ENCODE data around the gene NPTN. TPM values are rescaled to one million over a fixed set of nuclear protein-coding genes. Genes with fewer than 3 reads are reported as not detected.
A peak's percentile ranks its signal among the peaks of the same experiment; 100 is the strongest.

NPTN gene
- total and polyA plus RNA-seq, 9 of the 15 experiments (the other 6 are each of a cell fraction or from before 2014, with no cell fraction given): 9.6 to 48.5 (median 21.7) TPM

GRCh38 chr15:73630921-73631362 is 2.2 kb downstream of the NPTN start (continued):
- no peak for TF ChIP-seq SAFB (IDR thresholded peaks at IDR 0.05; ENCODE audit: borderline replicate concordance, low read depth, low read length)
- no peak for TF ChIP-seq ELF2 (CRISPR knock-in tag; IDR thresholded peaks at IDR 0.05)
- TF ChIP-seq, protein P1, sequence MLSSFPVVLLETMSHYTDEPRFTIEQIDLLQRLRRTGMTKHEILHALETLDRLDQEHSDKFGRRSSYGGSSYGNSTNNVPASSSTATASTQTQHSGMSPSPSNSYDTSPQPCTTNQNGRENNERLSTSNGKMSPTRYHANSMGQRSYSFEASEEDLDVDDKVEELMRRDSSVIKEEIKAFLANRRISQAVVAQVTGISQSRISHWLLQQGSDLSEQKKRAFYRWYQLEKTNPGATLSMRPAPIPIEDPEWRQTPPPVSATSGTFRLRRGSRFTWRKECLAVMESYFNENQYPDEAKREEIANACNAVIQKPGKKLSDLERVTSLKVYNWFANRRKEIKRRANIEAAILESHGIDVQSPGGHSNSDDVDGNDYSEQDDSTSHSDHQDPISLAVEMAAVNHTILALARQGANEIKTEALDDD (IDR thresholded peaks at IDR 0.05): peak; percentile 45; the same call in 1 of the 2 replicates
- no peak for TF ChIP-seq SUPT5H (IDR thresholded peaks at IDR 0.05)
- no peak for TF ChIP-seq BDP1 (IDR thresholded peaks at IDR 0.05; ENCODE audit: insufficient read depth, insufficient read length)
- TF ChIP-seq BRCA1 (IDR thresholded peaks at IDR 0.05): no peak
- TF ChIP-seq BRCA1 (CRISPR knock-in tag; IDR thresholded peaks at IDR 0.05): no peak
- no peak for TF ChIP-seq JUNB (CRISPR knock-in tag; conservative IDR thresholded peaks at IDR 0.05)
- TF ChIP-seq ZBTB1 (CRISPR knock-in tag; IDR thresholded peaks at IDR 0.05; ENCODE audit: borderline replicate concordance, low read depth): no peak
- TF ChIP-seq TFE3 (CRISPR knock-in tag; IDR thresholded peaks at IDR 0.05): peak; percentile 96
- TF ChIP-seq, protein P2, sequence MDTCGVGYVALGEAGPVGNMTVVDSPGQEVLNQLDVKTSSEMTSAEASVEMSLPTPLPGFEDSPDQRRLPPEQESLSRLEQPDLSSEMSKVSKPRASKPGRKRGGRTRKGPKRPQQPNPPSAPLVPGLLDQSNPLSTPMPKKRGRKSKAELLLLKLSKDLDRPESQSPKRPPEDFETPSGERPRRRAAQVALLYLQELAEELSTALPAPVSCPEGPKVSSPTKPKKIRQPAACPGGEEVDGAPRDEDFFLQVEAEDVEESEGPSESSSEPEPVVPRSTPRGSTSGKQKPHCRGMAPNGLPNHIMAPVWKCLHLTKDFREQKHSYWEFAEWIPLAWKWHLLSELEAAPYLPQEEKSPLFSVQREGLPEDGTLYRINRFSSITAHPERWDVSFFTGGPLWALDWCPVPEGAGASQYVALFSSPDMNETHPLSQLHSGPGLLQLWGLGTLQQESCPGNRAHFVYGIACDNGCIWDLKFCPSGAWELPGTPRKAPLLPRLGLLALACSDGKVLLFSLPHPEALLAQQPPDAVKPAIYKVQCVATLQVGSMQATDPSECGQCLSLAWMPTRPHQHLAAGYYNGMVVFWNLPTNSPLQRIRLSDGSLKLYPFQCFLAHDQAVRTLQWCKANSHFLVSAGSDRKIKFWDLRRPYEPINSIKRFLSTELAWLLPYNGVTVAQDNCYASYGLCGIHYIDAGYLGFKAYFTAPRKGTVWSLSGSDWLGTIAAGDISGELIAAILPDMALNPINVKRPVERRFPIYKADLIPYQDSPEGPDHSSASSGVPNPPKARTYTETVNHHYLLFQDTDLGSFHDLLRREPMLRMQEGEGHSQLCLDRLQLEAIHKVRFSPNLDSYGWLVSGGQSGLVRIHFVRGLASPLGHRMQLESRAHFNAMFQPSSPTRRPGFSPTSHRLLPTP (IDR thresholded peaks at IDR 0.05; ENCODE audit: borderline replicate concordance, extremely low read depth, insufficient read length): no peak
- peak; percentile 57 for TF ChIP-seq USF2 (CRISPR knock-in tag; IDR thresholded peaks at IDR 0.05)
- no peak for TF ChIP-seq ZNF785 (CRISPR knock-in tag; IDR thresholded peaks at IDR 0.05)
- TF ChIP-seq CHD2 (IDR thresholded peaks at IDR 0.05; ENCODE audit: low read depth, low read length): no peak
- peak; percentile 67; the same call in 1 of the 2 replicates for TF ChIP-seq RAD51 (IDR thresholded peaks at IDR 0.05; ENCODE audit: borderline replicate concordance, low read depth)
- TF ChIP-seq RBFOX2 (IDR thresholded peaks at IDR 0.05; ENCODE audit: low read depth, low read length): no peak
- TF ChIP-seq GATAD2B (IDR thresholded peaks at IDR 0.05; ENCODE audit: borderline replicate concordance): no peak
- TF ChIP-seq RFX5 (IDR thresholded peaks at IDR 0.05; ENCODE audit: low read depth, low read length): no peak
- no peak for TF ChIP-seq MYNN (IDR thresholded peaks at IDR 0.05)
- TF ChIP-seq MYNN (CRISPR knock-in tag; IDR thresholded peaks at IDR 0.05): no peak
- TF ChIP-seq CAMTA2 (CRISPR knock-in tag; conservative IDR thresholded peaks at IDR 0.05): no peak
- TF ChIP-seq POLR2G (IDR thresholded peaks at IDR 0.05; ENCODE audit: low read depth, low read length): no peak
- TF ChIP-seq TOE1 (IDR thresholded peaks at IDR 0.05; ENCODE audit: borderline replicate concordance): peak; percentile 86
- TF ChIP-seq TOE1 (CRISPR knock-in tag; IDR thresholded peaks at IDR 0.05; ENCODE audit: borderline replicate concordance, low read depth): no peak
- no peak for TF ChIP-seq ELK3 (CRISPR knock-in tag; IDR thresholded peaks at IDR 0.05)
